Hematopoietic multipotent progenitor cell treated with erythropoietin and hydrocortisone succinate and interleukin-3 and kit ligand, for 17 days (in vitro differentiated cells): ENCODE data around the gene NFKBIE.

ENCODE experiments used
- DNase-seq: peaks from one replicate; pipeline ENCODE4 v3.0.0-alpha.2; 2015; ENCODE audit warnings: low spot score

Gene NFKBIE

GRCh38 chr6:44225579-44226325 lies 39.6 kb downstream of the NFKBIE start:
- DNase-seq: peak; percentile 74

GRCh38 chr6:44224965-44225305 lies 40.4 kb downstream of the NFKBIE start:
- no peak for DNase-seq

- DNase-seq: peak; percentile 60
Measured at GRCh38 chr6:44224029-44224964, 41.1 kb downstream of the NFKBIE start.

- DNase-seq: peak; percentile 79
Measured at GRCh38 chr6:44223319-44224028, 41.9 kb downstream of the NFKBIE start, which contains the start of gene SLC29A1. SLC29A1 (plus strand) TSS chr6:44223595; CDS start chr6:44227314, 3,719 bp downstream.

GRCh38 chr6:44222486-44223318 lies 42.6 kb downstream of the NFKBIE start:
- peak; percentile 23 for DNase-seq

- no peak for DNase-seq
Measured at GRCh38 chr6:44221961-44222335, 43.4 kb downstream of the NFKBIE start.

GRCh38 chr6:44221291-44221960 lies 43.9 kb downstream of the NFKBIE start:
- peak; percentile 96 for DNase-seq

GRCh38 chr6:44220913-44221290 lies 44.4 kb downstream of the NFKBIE start:
- DNase-seq: no peak

- DNase-seq: no peak
Measured at GRCh38 chr6:44219815-44220784, 45.3 kb downstream of the NFKBIE start.

- DNase-seq: no peak
Measured at GRCh38 chr6:44219053-44219814, 46.1 kb downstream of the NFKBIE start.

GRCh38 chr6:44217332-44218143 lies 47.8 kb downstream of the NFKBIE start:
- no peak for DNase-seq

- DNase-seq: no peak
Measured at GRCh38 chr6:44216677-44217331, 48.5 kb downstream of the NFKBIE start, which contains the start of gene MYMX. MYMX (plus strand) TSS chr6:44216926; CDS start chr6:44217472, 546 bp downstream.

- DNase-seq: no peak
Measured at GRCh38 chr6:44214307-44214706, 51.0 kb downstream of the NFKBIE start.

- DNase-seq: no peak
Measured at GRCh38 chr6:44211284-44211683, 54.1 kb downstream of the NFKBIE start.
